T-helper 17 cell (primary cell): ENCODE results near the gene MSI2. TPM values are rescaled to one million over a fixed set of nuclear protein-coding genes. Genes with fewer than 3 reads are reported as not detected.
A peak's percentile ranks its signal among the peaks of the same experiment; 100 is the strongest.

ENCODE experiments used
- ATAC-seq: fragments of 150-1000 bp; cut with Tn5 transposase; 2 replicates; pipeline ENCODE4 v1.10.0; 2021; ENCODE audit warnings: mild to moderate bottlenecking, moderate library complexity
- DNase-seq, 3 donors: peaks; one replicate each; pipeline versions ENCODE4 v3.0.0 to v3.0.0-alpha.2; 2020 to 2021
- H3K9me3 ChIP-seq: one replicate; pipeline ENCODE4 v1.7.0; 2013; ENCODE audit warnings: low read length, mild to moderate bottlenecking; ENCODE audit not compliant: control insufficient read depth, poor library complexity, severe bottlenecking
- H3K27ac Mint-ChIP-seq: one replicate; pipeline ENCODE4 v1.8.0; 2022; ENCODE audit warnings: mild to moderate bottlenecking, moderate library complexity, mixed read lengths
- H3K27me3 Mint-ChIP-seq: one replicate; pipeline ENCODE4 v1.8.0; 2022; ENCODE audit warnings: mixed read lengths
- H3K36me3 Mint-ChIP-seq: one replicate; pipeline ENCODE4 v1.8.0; 2022; ENCODE audit warnings: low read depth, mixed read lengths
- H3K4me1 Mint-ChIP-seq: one replicate; pipeline ENCODE4 v1.8.0; 2022; ENCODE audit warnings: mild to moderate bottlenecking, mixed read lengths
- H3K4me3 Mint-ChIP-seq: one replicate; pipeline ENCODE4 v1.8.0; 2022; ENCODE audit warnings: mild to moderate bottlenecking, moderate library complexity, mixed read lengths
- total RNA-seq, 4 donors: library from RNA in 2 of 4; stranded (reverse) in 2 of 4; gene quantifications; one replicate each; pipeline ENCODE4 v1.2.3 and lab custom pipeline; 2022 to 2026

Gene MSI2
- total RNA-seq, 2 donors from 2014 or later, result 148 to 151 TPM

- peak overlapping the region; percentile 52 for H3K4me3 Mint-ChIP-seq
- no peaks in the 10 kb centered on the region for H3K36me3 Mint-ChIP-seq
- peaks cover 23% of the 10 kb centered on the region for H3K4me1 Mint-ChIP-seq
- H3K9me3 ChIP-seq, result no peaks in the 10 kb centered on the region
- H3K27ac Mint-ChIP-seq, result no peak overlapping the region
- ATAC-seq, result no peak
- no peak for DNase-seq
- no peaks in the 10 kb centered on the region for H3K27me3 Mint-ChIP-seq
Observed at GRCh38 chr17:57253362-57254065, 2.8 kb upstream of the MSI2 start.

DNA sequence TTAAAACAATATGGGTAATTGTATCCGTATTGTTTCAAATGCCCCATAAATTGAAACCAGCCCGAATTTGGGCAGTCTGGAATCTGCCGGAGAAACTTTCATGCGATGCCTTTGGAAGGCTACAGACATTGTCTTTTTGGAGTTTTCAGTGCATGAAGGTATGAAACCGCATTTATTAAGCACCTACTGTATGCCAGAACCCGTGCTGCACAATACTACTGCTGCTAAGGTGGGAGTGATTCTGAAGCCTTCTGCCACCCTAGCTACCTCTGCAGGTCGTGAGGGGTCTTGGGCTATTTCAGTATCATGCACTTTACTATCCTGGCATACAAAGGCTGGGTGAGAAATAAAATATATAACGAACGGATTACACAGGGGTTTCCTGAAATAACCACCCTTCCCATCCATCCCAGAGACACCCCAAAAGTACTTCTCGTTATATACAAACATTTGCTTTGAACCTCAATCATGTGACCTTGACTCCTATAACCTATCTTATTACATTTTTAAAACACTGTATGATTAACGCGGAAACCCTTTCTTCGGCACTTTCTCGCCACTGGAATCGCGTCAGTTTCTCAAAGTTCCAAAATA, 1.0 kb upstream of the MSI2 start:
- DNase-seq, result no peak
- no peaks in the 10 kb centered on the region for H3K9me3 ChIP-seq
- Mint-ChIP-seq H3K4me1 (peaks cover 33% of the 10 kb centered on the region), H3K36me3 (peaks cover under 1% of the 10 kb centered on the region), H3K27ac (peak overlapping the region; percentile 90), H3K4me3 (peak overlapping the region; percentile 95), H3K27me3 (no peaks in the 10 kb centered on the region)
- no peak for ATAC-seq

GRCh38 chr17:57256708-57257112, 387 bp downstream of the MSI2 start:
- Mint-ChIP-seq H3K4me1 (peaks cover 42% of the 10 kb centered on the region), H3K4me3 (peak overlapping the region; percentile 95), H3K27ac (peak overlapping the region; percentile 97), H3K36me3 (peaks cover 2% of the 10 kb centered on the region), H3K27me3 (no peaks in the 10 kb centered on the region)
- peak; percentile 26 for ATAC-seq
- peak in 2 of 3 donors; percentile 41 for DNase-seq
- no peaks in the 10 kb centered on the region for H3K9me3 ChIP-seq

GRCh38 chr17:57257195-57257894, 1.0 kb downstream of the MSI2 start:
- peak overlapping the region; percentile 97 for H3K27ac Mint-ChIP-seq
- ATAC-seq, result no peak
- no peak for DNase-seq
- H3K4me1 Mint-ChIP-seq, result peaks cover 46% of the 10 kb centered on the region
- no peaks in the 10 kb centered on the region for H3K27me3 Mint-ChIP-seq
- H3K4me3 Mint-ChIP-seq, result peak overlapping the region; percentile 95
- H3K9me3 ChIP-seq, result no peaks in the 10 kb centered on the region
- H3K36me3 Mint-ChIP-seq, result peaks cover 2% of the 10 kb centered on the region

GRCh38 chr17:57257895-57258851, 1.9 kb downstream of the MSI2 start:
- peaks cover 6% of the 10 kb centered on the region for H3K36me3 Mint-ChIP-seq
- ATAC-seq, result no peak
- H3K4me1 Mint-ChIP-seq, result peaks cover 49% of the 10 kb centered on the region

DNA sequence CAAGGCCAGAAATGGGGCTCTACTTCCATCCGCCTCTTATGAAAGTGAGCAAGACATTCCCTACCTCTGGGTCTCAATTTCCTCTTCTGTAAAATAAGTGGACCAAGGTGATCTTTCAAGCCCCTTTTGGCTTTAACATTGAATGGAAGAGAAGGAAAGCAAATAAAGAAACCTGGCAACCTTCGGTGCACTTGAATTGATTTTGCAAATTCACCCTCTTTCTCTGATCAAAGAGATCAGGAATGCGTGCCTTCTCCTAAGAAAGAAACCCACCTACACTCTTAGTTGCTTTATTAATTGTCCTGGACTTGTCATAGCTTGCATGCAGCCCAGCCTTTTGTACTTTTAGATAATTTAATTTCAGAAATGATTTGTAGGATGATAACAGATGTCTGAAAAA, 3.0 kb downstream of the MSI2 start:
- peak overlapping the region; percentile 97 for H3K27ac Mint-ChIP-seq
- DNase-seq, result no peak
- H3K4me3 Mint-ChIP-seq, result peak overlapping the region; percentile 95
- H3K27me3 Mint-ChIP-seq, result no peaks in the 10 kb centered on the region
- no peak for ATAC-seq
- peaks cover 12% of the 10 kb centered on the region for H3K36me3 Mint-ChIP-seq
- H3K9me3 ChIP-seq, result no peaks in the 10 kb centered on the region
- peaks cover 46% of the 10 kb centered on the region for H3K4me1 Mint-ChIP-seq

More at GRCh38 chr17:57257895-57258851, 1.9 kb downstream of the MSI2 start:
- no peaks in the 10 kb centered on the region for H3K9me3 ChIP-seq
- Mint-ChIP-seq H3K27me3 (no peaks in the 10 kb centered on the region), H3K4me3 (peak overlapping the region; percentile 95), H3K27ac (peak overlapping the region; percentile 97)
- DNase-seq, result no peak

DNA sequence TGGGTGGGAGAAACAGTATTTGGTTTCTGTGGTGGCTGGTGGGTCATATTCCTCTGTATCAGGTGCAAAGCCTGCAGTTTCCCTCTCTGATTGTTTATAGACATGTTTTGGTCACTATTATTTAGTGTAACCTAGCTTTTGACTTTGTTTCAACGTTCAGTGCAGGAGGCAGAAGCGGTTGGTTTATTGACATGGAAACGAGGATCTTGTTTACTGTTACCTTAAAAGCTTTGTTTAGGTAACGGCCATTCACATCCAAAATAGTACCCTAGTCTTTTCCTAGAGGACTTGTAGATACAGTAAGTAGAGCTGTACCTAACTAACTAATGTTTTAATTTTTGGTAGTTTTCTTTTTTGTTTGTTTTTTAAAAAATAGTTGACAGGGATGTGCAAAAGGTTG, 3.5 kb downstream of the MSI2 start:
- H3K27ac Mint-ChIP-seq, result peak overlapping the region; percentile 97
- DNase-seq (no peak), ATAC-seq (no peak)
- H3K4me3 Mint-ChIP-seq, result no peak overlapping the region
- peaks cover 46% of the 10 kb centered on the region for H3K4me1 Mint-ChIP-seq
- no peaks in the 10 kb centered on the region for H3K27me3 Mint-ChIP-seq
- H3K9me3 ChIP-seq, result no peaks in the 10 kb centered on the region
- peaks cover 12% of the 10 kb centered on the region for H3K36me3 Mint-ChIP-seq

DNA sequence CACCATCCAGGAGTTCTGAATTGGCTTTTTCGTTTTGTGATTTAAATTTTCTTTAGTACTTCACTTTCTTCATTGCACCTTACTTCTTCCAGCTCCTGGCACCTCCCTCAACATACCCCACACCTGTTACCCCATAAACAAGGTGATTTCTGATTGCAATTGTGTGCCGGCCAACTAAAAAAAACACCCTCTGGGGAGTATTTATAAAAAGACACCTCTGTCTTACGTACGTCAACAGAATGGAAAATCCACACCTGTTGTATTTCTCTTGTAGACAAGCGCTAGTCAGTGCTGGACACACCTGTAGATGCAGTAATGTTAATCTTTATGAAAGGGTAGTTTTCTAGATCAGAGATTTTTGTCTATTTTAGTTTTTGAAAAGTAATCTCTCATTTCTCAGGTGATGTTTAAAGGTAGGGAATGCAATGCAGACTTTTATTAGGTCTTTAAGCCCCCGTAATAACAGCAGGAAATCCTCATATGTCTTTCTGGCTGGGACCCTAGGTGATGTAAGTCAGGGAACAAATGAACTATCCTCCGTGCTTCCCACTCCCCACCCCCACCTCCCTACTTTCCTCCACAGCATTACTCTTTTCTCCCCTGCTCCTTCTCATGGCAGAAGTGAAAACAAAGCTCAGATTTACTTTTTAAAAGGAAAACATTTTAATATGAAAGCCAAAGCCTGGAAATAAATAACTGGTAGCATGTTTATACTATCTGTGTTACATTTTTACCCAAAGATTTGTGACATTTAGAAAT, 4.2 kb downstream of the MSI2 start:
- no peak overlapping the region for H3K4me3 Mint-ChIP-seq
- no peak overlapping the region for H3K27ac Mint-ChIP-seq
- H3K9me3 ChIP-seq, result no peaks in the 10 kb centered on the region
- H3K4me1 Mint-ChIP-seq, result peaks cover 44% of the 10 kb centered on the region
- DNase-seq (no peak), ATAC-seq (no peak)
- H3K27me3 Mint-ChIP-seq, result no peaks in the 10 kb centered on the region
- peaks cover 12% of the 10 kb centered on the region for H3K36me3 Mint-ChIP-seq

DNA sequence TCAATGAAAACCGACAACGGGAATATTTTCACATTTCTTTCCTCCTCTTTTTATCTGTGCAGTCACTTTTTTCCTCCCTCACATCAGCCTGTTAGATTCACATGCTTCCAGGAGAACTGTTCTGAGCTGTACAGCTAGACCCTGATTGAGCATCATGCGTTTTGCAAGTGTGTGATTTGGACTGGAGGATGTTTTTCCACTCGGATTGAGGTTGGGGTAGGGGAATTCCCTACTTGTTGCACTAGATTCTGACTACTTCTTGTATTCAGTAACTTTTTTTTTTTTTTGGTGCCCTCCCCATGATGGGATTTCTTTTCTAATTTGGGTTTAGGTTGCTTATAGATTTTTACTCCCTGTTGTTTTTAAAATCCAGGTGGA, 4.8 kb downstream of the MSI2 start:
- H3K4me1 Mint-ChIP-seq, result peaks cover 40% of the 10 kb centered on the region
- no peak for ATAC-seq

DNA sequence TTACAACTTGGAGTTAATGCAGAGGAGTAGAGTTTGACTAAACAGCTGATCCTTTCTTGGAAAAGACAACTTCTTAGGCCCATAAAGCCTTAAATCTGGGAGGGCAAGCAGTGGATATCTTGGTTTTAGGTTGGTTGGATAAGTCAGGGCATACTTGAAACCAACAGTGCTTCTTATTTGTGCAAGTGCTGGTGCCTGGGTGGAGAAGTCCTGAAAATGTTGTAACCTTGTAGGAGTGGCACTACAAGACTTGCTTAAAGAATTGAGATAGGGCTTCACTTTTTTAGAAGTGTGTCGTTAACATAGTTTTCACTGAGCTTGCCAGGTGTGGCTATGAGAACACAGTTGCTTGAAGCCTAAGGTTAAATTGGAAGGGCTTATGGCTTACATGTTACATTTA, 6.2 kb downstream of the MSI2 start:
- H3K4me1 Mint-ChIP-seq, result peaks cover 39% of the 10 kb centered on the region
- no peak overlapping the region for H3K4me3 Mint-ChIP-seq
- DNase-seq (no peak), ATAC-seq (no peak)
- peaks cover 12% of the 10 kb centered on the region for H3K36me3 Mint-ChIP-seq
- H3K27ac Mint-ChIP-seq, result peak overlapping the region; percentile 54
- no peaks in the 10 kb centered on the region for H3K9me3 ChIP-seq
- no peaks in the 10 kb centered on the region for H3K27me3 Mint-ChIP-seq

More for the DNA sequence above, 4.8 kb downstream of the MSI2 start:
- H3K9me3 ChIP-seq, result no peaks in the 10 kb centered on the region
- H3K4me3 Mint-ChIP-seq, result no peak overlapping the region
- H3K27ac Mint-ChIP-seq, result no peak overlapping the region
- peaks cover 12% of the 10 kb centered on the region for H3K36me3 Mint-ChIP-seq
- no peaks in the 10 kb centered on the region for H3K27me3 Mint-ChIP-seq
- no peak for DNase-seq

DNA sequence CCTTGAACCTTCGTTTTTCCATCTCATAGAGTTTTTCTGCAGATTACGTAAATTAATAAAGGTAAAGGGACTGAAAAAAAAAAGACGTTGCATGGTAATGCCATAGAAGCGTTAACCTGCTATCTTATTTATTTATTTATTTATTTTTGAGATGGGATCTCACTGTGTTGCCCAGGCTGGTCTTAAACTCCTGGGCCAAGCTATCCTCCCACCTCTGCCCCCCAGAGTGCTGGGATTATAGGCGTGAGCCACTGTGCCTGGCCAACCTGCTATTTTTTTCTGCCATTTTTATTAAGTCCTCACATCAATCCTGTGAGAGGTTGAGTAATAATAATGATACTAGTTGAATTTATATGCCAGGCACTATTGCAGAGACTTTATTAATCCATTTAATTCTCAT, 7.9 kb downstream of the MSI2 start:
- no peak overlapping the region for H3K4me3 Mint-ChIP-seq
- no peak for ATAC-seq
- no peak for DNase-seq
- H3K36me3 Mint-ChIP-seq, result peaks cover 19% of the 10 kb centered on the region
- no peak overlapping the region for H3K27ac Mint-ChIP-seq
- H3K4me1 Mint-ChIP-seq, result peaks cover 33% of the 10 kb centered on the region
- H3K27me3 Mint-ChIP-seq, result no peaks in the 10 kb centered on the region
- H3K9me3 ChIP-seq, result no peaks in the 10 kb centered on the region

DNA sequence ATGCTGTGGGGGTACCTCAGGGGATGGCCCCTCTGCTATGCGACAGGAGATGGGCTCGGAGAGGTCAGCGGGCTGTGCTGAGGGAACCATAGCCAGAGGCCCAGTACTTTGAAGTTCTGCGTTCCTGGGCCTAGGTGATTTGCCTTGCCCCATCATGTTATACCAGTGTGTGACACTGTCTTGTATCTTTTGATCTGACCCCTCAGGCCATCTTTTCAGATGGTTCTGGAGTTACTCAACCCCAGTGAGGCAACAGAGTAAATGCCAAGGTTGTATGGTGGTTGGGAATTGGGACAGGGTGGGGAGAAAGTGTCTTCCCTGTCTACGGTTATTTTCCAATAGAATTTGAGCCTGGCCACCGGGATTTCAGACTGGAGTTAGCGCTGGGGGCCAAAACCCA, 8.5 kb downstream of the MSI2 start:
- no peaks in the 10 kb centered on the region for H3K9me3 ChIP-seq
- Mint-ChIP-seq H3K27me3 (no peaks in the 10 kb centered on the region), H3K4me3 (no peak overlapping the region), H3K27ac (no peak overlapping the region), H3K36me3 (peaks cover 23% of the 10 kb centered on the region), H3K4me1 (peaks cover 37% of the 10 kb centered on the region)
- DNase-seq, result no peak
- ATAC-seq, result no peak
